ENCODE measurements around the gene VPS37B.
A peak's percentile ranks its signal among the peaks of the same experiment; 100 is the strongest.
"Not testable (repeated sequence)": the region's sequence is repeated elsewhere in the genome, so short reads cannot be mapped to it uniquely, and the experiment has no call there.

The VPS37B gene

DNA sequence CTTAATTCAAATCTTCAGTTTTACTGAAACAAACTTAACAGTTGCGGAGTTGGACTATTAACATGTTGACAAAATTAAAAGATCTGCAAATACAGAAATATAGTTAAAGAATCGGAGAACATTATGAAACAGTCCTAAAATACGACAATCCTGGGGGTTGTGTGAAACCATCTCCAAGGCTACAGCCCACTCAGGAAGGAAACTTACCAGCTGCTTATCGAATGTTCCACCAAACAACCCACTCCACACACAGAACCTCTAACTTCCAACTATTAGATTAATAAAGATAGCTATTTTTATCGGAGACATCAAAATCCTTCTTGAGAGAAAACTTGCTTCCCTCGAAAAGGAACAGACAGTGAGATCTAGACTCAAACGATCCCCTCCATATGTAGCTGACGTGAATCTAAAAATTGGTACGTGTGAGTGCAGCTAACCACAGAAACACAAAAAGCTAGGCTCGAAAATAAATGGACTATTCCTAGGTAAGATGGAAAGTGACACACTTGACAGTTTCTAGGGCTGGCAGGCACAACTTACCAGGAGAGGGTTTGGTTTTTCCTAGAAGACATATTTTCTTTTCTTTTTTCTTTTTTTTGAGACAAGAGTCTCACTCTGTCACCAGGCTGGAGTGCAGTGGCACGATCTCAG lies 12.9 kb downstream of the VPS37B start:
- in situ Hi-C loops (cut with MboI; ENCODE audit: low pct_unique_long_range_greater_than_20kb, low sequenced_read_pairs, unreplicated experiment): no loop called here
- TF ChIP-seq, protein P1, sequence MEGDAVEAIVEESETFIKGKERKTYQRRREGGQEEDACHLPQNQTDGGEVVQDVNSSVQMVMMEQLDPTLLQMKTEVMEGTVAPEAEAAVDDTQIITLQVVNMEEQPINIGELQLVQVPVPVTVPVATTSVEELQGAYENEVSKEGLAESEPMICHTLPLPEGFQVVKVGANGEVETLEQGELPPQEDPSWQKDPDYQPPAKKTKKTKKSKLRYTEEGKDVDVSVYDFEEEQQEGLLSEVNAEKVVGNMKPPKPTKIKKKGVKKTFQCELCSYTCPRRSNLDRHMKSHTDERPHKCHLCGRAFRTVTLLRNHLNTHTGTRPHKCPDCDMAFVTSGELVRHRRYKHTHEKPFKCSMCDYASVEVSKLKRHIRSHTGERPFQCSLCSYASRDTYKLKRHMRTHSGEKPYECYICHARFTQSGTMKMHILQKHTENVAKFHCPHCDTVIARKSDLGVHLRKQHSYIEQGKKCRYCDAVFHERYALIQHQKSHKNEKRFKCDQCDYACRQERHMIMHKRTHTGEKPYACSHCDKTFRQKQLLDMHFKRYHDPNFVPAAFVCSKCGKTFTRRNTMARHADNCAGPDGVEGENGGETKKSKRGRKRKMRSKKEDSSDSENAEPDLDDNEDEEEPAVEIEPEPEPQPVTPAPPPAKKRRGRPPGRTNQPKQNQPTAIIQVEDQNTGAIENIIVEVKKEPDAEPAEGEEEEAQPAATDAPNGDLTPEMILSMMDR (IDR thresholded peaks at IDR 0.05; ENCODE audit: extremely low read depth, insufficient read depth, missing control alignments): no peak
- no peak for DNase-seq (ENCODE audit: low spot score)

DNA sequence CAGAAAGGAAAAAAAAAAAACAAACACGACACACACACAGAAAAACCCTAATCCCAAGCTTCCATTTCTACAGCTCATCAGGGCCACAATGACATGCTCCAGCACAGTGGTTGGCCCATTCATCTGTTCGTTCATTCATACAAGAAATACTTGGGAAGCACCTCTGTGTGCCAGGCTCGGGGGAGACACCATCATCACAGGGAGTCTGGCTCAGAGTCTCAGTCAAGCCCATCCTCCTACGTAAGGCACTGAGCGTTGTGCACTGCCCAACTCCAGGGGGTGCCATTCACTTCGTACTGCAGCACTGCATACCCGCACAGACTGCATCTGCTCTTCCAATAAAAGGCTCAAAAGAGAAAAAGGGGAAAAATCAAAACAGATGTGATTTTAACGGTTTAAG lies 15.3 kb downstream of the VPS37B start:
- no peak for DNase-seq (ENCODE audit: low spot score)
- TF ChIP-seq, protein P1 (IDR thresholded peaks at IDR 0.05; ENCODE audit: extremely low read depth, insufficient read depth, missing control alignments): peak; percentile 52
- in situ Hi-C loops (cut with MboI; ENCODE audit: low pct_unique_long_range_greater_than_20kb, low sequenced_read_pairs, unreplicated experiment): no loop called here

DNA sequence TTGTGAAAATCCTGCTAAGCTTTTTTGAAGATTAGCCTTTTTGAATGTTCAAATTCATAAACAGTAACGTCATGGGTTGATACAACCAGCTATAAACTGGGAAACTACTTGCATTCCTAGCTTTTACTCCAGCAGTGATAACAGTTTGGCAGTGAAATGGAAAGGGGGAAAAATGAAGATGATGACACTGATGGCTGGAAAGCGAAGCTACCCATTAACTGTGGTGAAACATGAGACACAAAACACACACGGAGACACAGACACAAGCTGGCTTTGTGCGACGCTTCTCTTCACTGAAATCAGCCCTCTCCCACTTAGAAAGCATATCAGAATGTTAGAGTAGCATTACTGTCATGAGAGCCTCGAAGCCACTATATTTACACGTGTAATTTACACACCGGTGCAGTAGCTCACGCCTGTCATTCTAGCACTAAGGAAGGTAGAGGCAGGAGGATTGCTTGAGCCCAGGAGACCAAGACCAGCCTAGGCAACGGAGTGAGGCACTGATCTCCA lies 15.7 kb downstream of the VPS37B start:
- in situ Hi-C loops (cut with MboI; ENCODE audit: low pct_unique_long_range_greater_than_20kb, low sequenced_read_pairs, unreplicated experiment): no loop called here
- DNase-seq (ENCODE audit: low spot score): no peak
- TF ChIP-seq, protein P1 (IDR thresholded peaks at IDR 0.05; ENCODE audit: extremely low read depth, insufficient read depth, missing control alignments): no peak

DNA sequence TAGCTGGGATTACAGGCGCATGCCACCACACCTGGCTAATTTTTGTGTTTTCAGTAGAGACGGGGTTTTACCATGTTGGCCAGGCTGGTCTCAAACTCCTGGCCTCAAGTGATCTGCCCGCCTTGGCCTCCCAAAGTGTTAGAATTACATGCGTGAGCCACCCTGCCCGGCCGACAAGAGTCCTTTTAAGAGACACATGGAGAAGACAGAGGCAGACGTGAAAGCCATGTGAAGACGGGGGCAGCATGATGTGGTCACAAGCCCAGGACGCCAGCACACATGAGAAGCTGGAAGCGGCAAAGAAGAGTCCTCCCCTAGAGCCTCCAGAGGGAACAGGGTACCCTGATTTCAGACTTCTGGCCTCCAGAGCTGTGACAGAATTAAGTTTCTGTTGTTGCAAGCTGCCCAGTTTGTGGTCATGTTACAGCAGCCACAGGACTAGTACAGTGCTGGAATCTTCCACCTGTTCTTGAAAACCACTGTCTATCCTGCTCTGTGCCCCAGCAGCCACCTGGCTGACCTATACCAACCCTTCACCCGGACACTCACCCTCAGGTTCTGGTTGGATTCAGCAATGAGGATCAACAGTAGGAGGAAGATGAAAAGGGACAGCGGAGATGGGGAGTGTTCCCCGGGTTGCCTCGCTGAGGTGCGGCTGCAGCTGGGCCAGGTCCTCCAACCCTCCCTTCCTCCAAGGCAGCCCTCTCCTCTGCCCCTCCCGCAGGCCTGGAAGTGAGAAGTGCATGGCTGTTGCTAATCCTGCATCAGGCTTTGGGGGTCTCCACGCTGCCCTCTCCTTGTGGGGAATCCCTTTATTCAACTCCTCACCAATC lies 16.9 kb downstream of the VPS37B start:
- TF ChIP-seq, protein P1 (IDR thresholded peaks at IDR 0.05; ENCODE audit: extremely low read depth, insufficient read depth, missing control alignments): no peak
- in situ Hi-C loops (cut with MboI; ENCODE audit: low pct_unique_long_range_greater_than_20kb, low sequenced_read_pairs, unreplicated experiment): no loop called here
- no peak for DNase-seq (ENCODE audit: low spot score)

DNA sequence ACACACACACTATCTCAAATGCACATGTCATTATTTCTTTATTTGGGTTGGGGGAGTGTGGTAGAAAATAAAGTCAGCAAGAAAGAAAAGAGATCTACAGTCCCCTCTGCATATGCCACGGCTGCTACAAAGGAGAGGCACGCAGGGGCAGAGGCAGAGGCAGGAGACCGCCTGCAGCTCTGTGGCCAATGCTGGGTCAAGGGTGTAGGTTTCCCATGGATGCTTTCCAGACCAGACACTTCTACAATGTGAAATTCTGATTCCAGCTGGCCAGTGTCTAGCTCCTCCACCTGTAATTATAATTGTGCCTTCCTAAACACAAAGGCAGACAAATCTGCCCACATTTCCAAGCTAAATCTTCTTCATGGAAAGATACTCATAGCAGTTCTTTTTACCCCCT lies 19.2 kb downstream of the VPS37B start:
- TF ChIP-seq, protein P1 (IDR thresholded peaks at IDR 0.05; ENCODE audit: extremely low read depth, insufficient read depth, missing control alignments): no peak
- DNase-seq (ENCODE audit: low spot score): no peak

DNA sequence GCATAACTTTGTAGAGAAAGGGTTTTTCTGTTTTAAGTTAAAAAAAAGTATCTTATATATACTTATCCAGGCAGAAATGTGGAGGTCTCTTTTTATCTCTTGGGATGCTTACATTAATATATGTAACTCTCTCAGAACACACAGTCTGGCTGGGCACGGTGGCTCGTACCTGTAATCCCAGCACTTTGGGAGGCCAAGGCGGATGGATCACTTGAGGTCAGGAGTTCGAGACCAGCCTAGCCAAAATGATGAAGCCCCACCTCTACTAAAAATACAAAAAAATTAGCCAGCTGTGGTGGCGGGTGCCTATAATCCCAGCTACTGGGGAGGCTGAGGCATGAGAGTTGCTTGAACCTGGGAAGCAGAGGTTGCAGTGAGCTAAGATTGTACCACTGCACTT lies 19.6 kb downstream of the VPS37B start:
- DNase-seq (ENCODE audit: low spot score): not testable (repeated sequence)

More for the DNA sequence above, 19.2 kb downstream of the VPS37B start:
- in situ Hi-C loops (cut with MboI; ENCODE audit: low pct_unique_long_range_greater_than_20kb, low sequenced_read_pairs, unreplicated experiment): no loop called here

More for the DNA sequence above, 19.6 kb downstream of the VPS37B start:
- in situ Hi-C loops (cut with MboI; ENCODE audit: low pct_unique_long_range_greater_than_20kb, low sequenced_read_pairs, unreplicated experiment): not testable (repeated sequence)
